ENCODE results near the gene KLHL7.

- TF ChIP-seq CTCF (conservative IDR thresholded peaks at IDR 0.05) (no peak), ZFX (IDR thresholded peaks at IDR 0.05) (no peak)
Measured at GRCh38 chr7:23061327-23061726, 44.3 kb upstream of the KLHL7 start.

Measured in C4-2B (cell line).